Adrenal gland (tissue), 12 donors: ENCODE measurements around the gene DVL1. TPM values are rescaled to one million over a fixed set of nuclear protein-coding genes. Genes with fewer than 3 reads are reported as not detected.

Source experiments
- DNase-seq, 7 donors: peaks; one replicate each; pipeline ENCODE4 v3.0.0-alpha.2; 2019 to 2020
- H3K27ac ChIP-seq, 5 donors: fragments of 200-600 bp; sonication (generic) in 4 of 5; 1 replicate in 3 of 5; 2 replicates in 2 of 5; pipeline versions ENCODE4 v1.5.1 to v1.8.0; 2016 to 2020; ENCODE audit warnings: mild to moderate bottlenecking in 1 of 5
- H3K27me3 ChIP-seq: fragments of 200-600 bp; 2 replicates; pipeline ENCODE4 v1.8.0; 2021
- H3K36me3 ChIP-seq, 2 donors: fragments of 200-600 bp; replicated peaks in 1 of 2; 1 replicate in 1 of 2; 2 replicates in 1 of 2; pipeline versions ENCODE4 v1.5.1 to v1.8.0; 2018 to 2022
- H3K4me1 ChIP-seq, 2 donors: fragments of 200-600 bp; replicated peaks in 1 of 2; 1 replicate in 1 of 2; 2 replicates in 1 of 2; pipeline versions ENCODE4 v1.5.1 to v1.8.0; 2018 to 2021
- H3K4me3 ChIP-seq, 4 donors: fragments of 200-600 bp; sonication (generic) in 3 of 4; one replicate each; pipeline ENCODE4 v1.5.1; 2016 to 2018
- H3K9me3 ChIP-seq, 3 donors: fragments of 200-600 bp; sonication (generic) in 1 of 3; replicated peaks in 1 of 3; 1 replicate in 2 of 3; 2 replicates in 1 of 3; pipeline versions ENCODE4 v1.5.1 to v1.8.0; 2016 to 2021
- POLR2A ChIP-seq, 2 donors: fragments of 450-650 bp; IDR thresholded peaks; one replicate each; pipeline ENCODE4 v1.6.1; 2017; ENCODE audit warnings: antibody characterized with exemption in 2 of 2, mild to moderate bottlenecking in 2 of 2, moderate library complexity in 1 of 2
- WGBS, 4 donors: extraction: QIAGEN DNeasy Blood & Tissue Kit in 2 of 4; methylation state at CpG; one replicate each; pipeline versions ENCODE4 v1.1.5 to v1.1.7; 2013 to 2017; 5-methylcytosine and 5-hydroxymethylcytosine counted together
- intact Hi-C, 2 donors: fragments of 100-400 bp; cut with DNase I; formaldehyde crosslinking; loops; one replicate each; pipeline versions ENCODE4 v1.14.1 to v1.15.0; 2022 to 2023
- polyA plus RNA-seq, 3 donors: library from polyadenylated mRNA; stranded (reverse); fragments of 200-250 nt in 2 of 3; fragments of 350-450 nt in 1 of 3; fragmentation: Illumina TruSeq in 1 of 3; extraction: RNeasy Lipid Tissue Mini Kit (QIAGEN cat#74804) in 1 of 3; gene quantifications; one replicate each; pipeline ENCODE4 v1.2.3, GENCODE V29; 2013 to 2014
- total RNA-seq, 9 donors: library from RNA; depleted of rRNA in 4 of 9; stranded (reverse); fragments of >200 nt in 4 of 9; fragments of 120-200 nt in 1 of 9; fragmentation: NEBNext Ultra II Directional in 1 of 9; extraction: Animal tissue kit (Norgen Biotek cat#: 25700) in 1 of 9; gene quantifications; one replicate each; pipeline versions ENCODE4 v1.1.0 to v1.2.4, GENCODE V29; 2013 to 2023
- TF ChIP-seq, protein P1 (sequence below), 6 experiments: fragments of 450-650 bp in 4 of 6; fragments of 200-600 bp in 2 of 6; sonication (generic) in 1 of 6; IDR thresholded peaks; 1 replicate in 5 of 6; 2 replicates in 1 of 6; pipeline versions ENCODE4 v1.5.1 to v1.8.0; 2016 to 2021; ENCODE audit warnings: antibody characterized with exemption in 6 of 6, mild to moderate bottlenecking in 2 of 6, moderate library complexity in 1 of 6
- donor health status: healthy with polysubstance abuse.
- donor health status: Bipolar disorder and iron deficiency.
- donor health status: DM: yes; HTN: yes; CAD: no.
- donor health status: DM: no; HTN: no; CAD: no.
- donor health status: DM: no; HTN: no; CAD: no.
- donor health status: DM: yes; HTN: yes; CAD: no.

DVL1 gene
- total and polyA plus RNA-seq, 12 donors: 4.0 to 279 (median 89.2) TPM

- no peaks in the 10 kb centered on the region for H3K4me1 ChIP-seq
- no peak overlapping the region for H3K4me3 ChIP-seq
- intact Hi-C loops: no loop called here
- peaks cover 0 to 25% of the 10 kb centered on the region in 2 donors for H3K36me3 ChIP-seq
- DNase-seq: no peak
- H3K9me3 ChIP-seq: no peaks in the 10 kb centered on the region
- WGBS, 4 donors: 93 to 97% (median 95%) methylated on average over 14 to 32 of the region's 32 CpGs
- no peak for TF ChIP-seq POLR2A (IDR thresholded peaks at IDR 0.05)
- TF ChIP-seq, protein P1, sequence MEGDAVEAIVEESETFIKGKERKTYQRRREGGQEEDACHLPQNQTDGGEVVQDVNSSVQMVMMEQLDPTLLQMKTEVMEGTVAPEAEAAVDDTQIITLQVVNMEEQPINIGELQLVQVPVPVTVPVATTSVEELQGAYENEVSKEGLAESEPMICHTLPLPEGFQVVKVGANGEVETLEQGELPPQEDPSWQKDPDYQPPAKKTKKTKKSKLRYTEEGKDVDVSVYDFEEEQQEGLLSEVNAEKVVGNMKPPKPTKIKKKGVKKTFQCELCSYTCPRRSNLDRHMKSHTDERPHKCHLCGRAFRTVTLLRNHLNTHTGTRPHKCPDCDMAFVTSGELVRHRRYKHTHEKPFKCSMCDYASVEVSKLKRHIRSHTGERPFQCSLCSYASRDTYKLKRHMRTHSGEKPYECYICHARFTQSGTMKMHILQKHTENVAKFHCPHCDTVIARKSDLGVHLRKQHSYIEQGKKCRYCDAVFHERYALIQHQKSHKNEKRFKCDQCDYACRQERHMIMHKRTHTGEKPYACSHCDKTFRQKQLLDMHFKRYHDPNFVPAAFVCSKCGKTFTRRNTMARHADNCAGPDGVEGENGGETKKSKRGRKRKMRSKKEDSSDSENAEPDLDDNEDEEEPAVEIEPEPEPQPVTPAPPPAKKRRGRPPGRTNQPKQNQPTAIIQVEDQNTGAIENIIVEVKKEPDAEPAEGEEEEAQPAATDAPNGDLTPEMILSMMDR (IDR thresholded peaks at IDR 0.05): no peak
- H3K27ac ChIP-seq: no peak overlapping the region
- H3K27me3 ChIP-seq: no peaks in the 10 kb centered on the region
Measured at GRCh38 chr1:1336931-1337792, 12.1 kb downstream of the DVL1 start.

DNA sequence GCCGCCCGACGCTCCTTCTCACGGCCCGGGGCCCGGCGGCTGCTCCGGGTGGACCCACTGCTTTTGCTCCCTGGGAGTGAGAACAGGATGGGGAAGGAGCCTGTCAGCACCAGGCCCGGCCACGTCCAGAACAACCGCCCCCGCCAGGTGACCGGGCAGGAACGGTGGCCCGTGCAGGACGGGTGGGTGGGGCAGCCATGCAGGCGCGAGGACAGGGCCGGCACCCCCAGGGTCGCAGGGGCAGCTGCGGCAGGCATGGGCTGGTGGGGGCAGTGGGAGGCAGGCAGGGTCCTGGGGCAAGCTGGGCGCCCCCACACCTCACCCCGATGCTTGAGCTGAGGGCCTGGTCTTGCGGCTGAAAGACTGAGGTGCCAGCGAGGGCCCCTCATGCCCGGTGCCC lies 12.8 kb downstream of the DVL1 start:
- Histone ChIP-seq H3K36me3 (peaks cover 0 to 25% of the 10 kb centered on the region in 2 donors), H3K27me3 (no peaks in the 10 kb centered on the region), H3K4me1 (peaks cover 0 to 1% of the 10 kb centered on the region in 2 donors), H3K27ac (no peak overlapping the region), H3K9me3 (no peaks in the 10 kb centered on the region), H3K4me3 (no peak overlapping the region)
- no peak for TF ChIP-seq POLR2A (IDR thresholded peaks at IDR 0.05)
- TF ChIP-seq, protein P1 (IDR thresholded peaks at IDR 0.05): no peak
- no peak for DNase-seq
- 92 to 98% (median 93%) methylated on average over 6 to 26 of the region's 26 CpGs; no CpG with 5 or more reads in 1 of the 4 donors for WGBS, 4 donors
- intact Hi-C loops: no loop called here

DNA sequence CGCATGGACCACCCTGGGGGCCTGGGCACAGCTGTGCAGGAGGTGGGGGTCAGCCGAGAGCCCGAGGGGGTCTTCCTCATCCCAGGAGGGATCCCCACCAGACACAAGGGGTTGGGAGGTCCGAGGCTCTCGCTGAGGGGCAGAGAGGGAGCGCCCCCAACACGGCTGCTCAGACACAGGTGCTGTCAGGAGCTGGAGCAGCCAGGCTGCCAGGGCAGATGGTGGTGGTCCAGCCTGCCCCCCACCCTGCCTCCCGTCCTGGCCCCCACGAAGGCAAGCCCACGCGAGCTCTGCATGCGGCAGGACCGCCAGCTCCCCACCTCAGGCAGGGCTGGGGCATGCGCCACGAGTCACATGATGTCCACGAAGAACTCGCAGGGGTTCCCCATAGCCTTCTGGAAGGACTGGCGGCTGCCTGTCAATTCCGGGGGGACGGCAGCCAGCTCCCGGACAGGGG lies 13.4 kb downstream of the DVL1 start:
- peaks cover 0 to 25% of the 10 kb centered on the region in 2 donors for H3K36me3 ChIP-seq
- DNase-seq: no peak
- no peaks in the 10 kb centered on the region for H3K9me3 ChIP-seq
- no peak overlapping the region for H3K4me3 ChIP-seq
- 83 to 96% (median 85%) methylated on average over 1 to 21 of the region's 21 CpGs for WGBS, 4 donors
- H3K4me1 ChIP-seq: peaks cover 0 to 7% of the 10 kb centered on the region in 2 donors
- TF ChIP-seq, protein P1 (IDR thresholded peaks at IDR 0.05): no peak
- TF ChIP-seq POLR2A (IDR thresholded peaks at IDR 0.05): no peak
- H3K27ac ChIP-seq: no peak overlapping the region
- intact Hi-C loops: no loop called here
- H3K27me3 ChIP-seq: no peaks in the 10 kb centered on the region

DNA sequence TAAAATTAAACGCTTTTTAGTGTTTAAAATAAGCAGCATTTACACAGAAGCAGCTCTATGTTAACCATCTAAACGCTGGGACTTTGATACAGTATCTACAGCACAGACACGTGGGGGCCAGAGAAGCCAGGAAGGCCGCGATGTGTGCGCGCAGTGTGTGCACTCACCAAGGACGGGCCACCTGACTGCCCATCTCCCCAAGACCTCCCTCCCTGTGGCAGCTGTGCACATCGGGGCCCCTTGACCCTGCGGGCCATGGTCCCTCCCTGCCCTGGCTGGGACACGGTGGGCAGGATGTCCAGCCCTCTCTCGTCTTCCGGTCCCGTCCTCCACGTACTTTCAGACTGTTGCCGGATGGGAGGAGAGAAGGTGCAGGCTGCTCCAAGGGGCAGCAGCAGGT lies 13.9 kb downstream of the DVL1 start:
- TF ChIP-seq POLR2A (IDR thresholded peaks at IDR 0.05): no peak
- TF ChIP-seq, protein P1 (IDR thresholded peaks at IDR 0.05): no peak
- H3K9me3 ChIP-seq: no peaks in the 10 kb centered on the region
- H3K36me3 ChIP-seq: peaks cover 0 to 23% of the 10 kb centered on the region in 2 donors

More for the DNA sequence above, 13.9 kb downstream of the DVL1 start:
- 62 to 81% (median 72%) methylated on average over 9 to 16 of the region's 16 CpGs for WGBS, 4 donors
- Histone ChIP-seq H3K27me3 (no peaks in the 10 kb centered on the region), H3K4me1 (peaks cover 0 to 12% of the 10 kb centered on the region in 2 donors), H3K27ac (no peak overlapping the region), H3K4me3 (no peak overlapping the region)
- no peak for DNase-seq
- intact Hi-C loops: no loop called here
